Fibroblast of pulmonary artery (primary cell): Measurements from ENCODE around the gene MAP2K6.

Source experiments
- DNase-seq: peaks from one replicate; pipeline ENCODE4 v3.0.0-alpha.2; 2010; ENCODE audit warnings: low read depth
- H3K4me3 ChIP-seq: replicated peaks from 2 replicates; pipeline ENCODE4 v1.5.1; 2011; ENCODE audit warnings: low read depth, mild to moderate bottlenecking, control low read depth, low read length, moderate library complexity
- CTCF ChIP-seq: IDR thresholded peaks from 2 replicates; pipeline ENCODE4 v1.5.1; 2011; ENCODE audit warnings: mild to moderate bottlenecking, control low read depth, low read length, inconsistent platforms; ENCODE audit errors: missing control alignments

Gene MAP2K6

GRCh38 chr17:69485901-69486643, 71.6 kb downstream of the MAP2K6 start:
- TF ChIP-seq CTCF, result no peak
- no peak overlapping the region for H3K4me3 ChIP-seq
- DNase-seq, result peak; percentile 4

GRCh38 chr17:69486779-69487637, 72.5 kb downstream of the MAP2K6 start:
- TF ChIP-seq CTCF, result no peak
- DNase-seq, result no peak
- H3K4me3 ChIP-seq, result no peak overlapping the region

- no peak for TF ChIP-seq CTCF
- no peak for DNase-seq
These were observed 74.8 kb downstream of the MAP2K6 start for GRCh38 chr17:69489313-69489712.

GRCh38 chr17:69492410-69493071, 78.0 kb downstream of the MAP2K6 start:
- DNase-seq, result peak; percentile 32
- TF ChIP-seq CTCF, result no peak
- H3K4me3 ChIP-seq, result no peak overlapping the region

More at GRCh38 chr17:69489313-69489712, 74.8 kb downstream of the MAP2K6 start:
- no peak overlapping the region for H3K4me3 ChIP-seq

- no peak overlapping the region for H3K4me3 ChIP-seq
- TF ChIP-seq CTCF, result no peak
- no peak for DNase-seq
These were observed 81.3 kb downstream of the MAP2K6 start for GRCh38 chr17:69495787-69496186.

- DNase-seq, result no peak
- H3K4me3 ChIP-seq, result no peak overlapping the region
- no peak for TF ChIP-seq CTCF
These were observed 82.7 kb downstream of the MAP2K6 start for GRCh38 chr17:69497161-69497560.
